Skeletal muscle tissue (tissue), 4 donors: ENCODE data around the gene SGIP1. TPM values are rescaled to one million over a fixed set of nuclear protein-coding genes. Genes with fewer than 3 reads are reported as not detected.

Experiments
- H3K27ac ChIP-seq: one replicate; pipeline ENCODE4 v1.7.0; 2013; ENCODE audit warnings: mild to moderate bottlenecking, low read depth, low read length, inconsistent platforms
- H3K27me3 ChIP-seq, 3 donors: one replicate each; pipeline ENCODE4 v1.7.0; 2013; ENCODE audit warnings: low read length in 3 of 3; ENCODE audit not compliant: control insufficient read depth in 3 of 3, insufficient read depth in 3 of 3
- H3K36me3 ChIP-seq, 3 donors: one replicate each; pipeline ENCODE4 v1.7.0; 2013; ENCODE audit warnings: low read length in 3 of 3; ENCODE audit not compliant: control insufficient read depth in 3 of 3, insufficient read depth in 3 of 3
- H3K4me1 ChIP-seq, 3 donors: one replicate each; pipeline ENCODE4 v1.7.0; 2013; ENCODE audit warnings: low read length in 3 of 3, mild to moderate bottlenecking in 3 of 3; ENCODE audit not compliant: control insufficient read depth in 3 of 3, insufficient read depth in 3 of 3
- H3K4me3 ChIP-seq, 3 donors: one replicate each; pipeline ENCODE4 v1.7.0; 2013; ENCODE audit warnings: low read length in 3 of 3
- H3K9ac ChIP-seq, 3 donors: one replicate each; pipeline ENCODE4 v1.7.0; 2013; ENCODE audit warnings: low read length in 3 of 3, mild to moderate bottlenecking in 3 of 3, moderate library complexity in 2 of 3, low read depth in 1 of 3
- H3K9me3 ChIP-seq, 3 donors: one replicate each; pipeline ENCODE4 v1.7.0; 2013; ENCODE audit warnings: low read length in 3 of 3; ENCODE audit not compliant: control insufficient read depth in 3 of 3
- total RNA-seq: library from RNA; depleted of rRNA; stranded (reverse); fragments of >200 nt; gene quantifications from one replicate; pipeline ENCODE4 v1.2.3, GENCODE V29; 2014
- donor health status: Osteomylitis.

SGIP1 gene
- total RNA-seq, 1 donor from 2014 or later = 0.52 TPM

GRCh38 chr1:66764994-66765578 lies 231.1 kb downstream of the SGIP1 start:
- no peak overlapping the region for H3K9ac ChIP-seq
- H3K4me3 ChIP-seq = no peak overlapping the region
- H3K36me3 ChIP-seq = no peaks in the 10 kb centered on the region
- no peaks in the 10 kb centered on the region for H3K9me3 ChIP-seq
- no peaks in the 10 kb centered on the region for H3K4me1 ChIP-seq
- no peaks in the 10 kb centered on the region for H3K27me3 ChIP-seq
- H3K27ac ChIP-seq = no peak overlapping the region

- Histone ChIP-seq H3K4me3 (no peak overlapping the region), H3K9me3 (no peaks in the 10 kb centered on the region), H3K27me3 (no peaks in the 10 kb centered on the region), H3K27ac (no peak overlapping the region), H3K36me3 (no peaks in the 10 kb centered on the region), H3K9ac (no peak overlapping the region), H3K4me1 (no peaks in the 10 kb centered on the region)
Measured at GRCh38 chr1:66767626-66768025, 233.7 kb downstream of the SGIP1 start.

GRCh38 chr1:66768965-66769364 lies 235.0 kb downstream of the SGIP1 start:
- H3K27ac ChIP-seq = no peak overlapping the region
- H3K9me3 ChIP-seq = no peaks in the 10 kb centered on the region
- no peaks in the 10 kb centered on the region for H3K4me1 ChIP-seq
- H3K9ac ChIP-seq = no peak overlapping the region
- no peaks in the 10 kb centered on the region for H3K36me3 ChIP-seq
- H3K4me3 ChIP-seq = no peak overlapping the region
- no peaks in the 10 kb centered on the region for H3K27me3 ChIP-seq

- Histone ChIP-seq H3K27ac (no peak overlapping the region), H3K4me1 (no peaks in the 10 kb centered on the region), H3K9me3 (no peaks in the 10 kb centered on the region), H3K27me3 (no peaks in the 10 kb centered on the region), H3K9ac (no peak overlapping the region), H3K36me3 (no peaks in the 10 kb centered on the region), H3K4me3 (no peak overlapping the region)
Measured at GRCh38 chr1:66769512-66770229, 235.7 kb downstream of the SGIP1 start.

GRCh38 chr1:66770240-66770639 lies 236.3 kb downstream of the SGIP1 start:
- no peak overlapping the region for H3K9ac ChIP-seq
- no peaks in the 10 kb centered on the region for H3K4me1 ChIP-seq
- no peak overlapping the region for H3K4me3 ChIP-seq
- H3K27me3 ChIP-seq = no peaks in the 10 kb centered on the region
- no peaks in the 10 kb centered on the region for H3K36me3 ChIP-seq
- no peaks in the 10 kb centered on the region for H3K9me3 ChIP-seq
- H3K27ac ChIP-seq = no peak overlapping the region

GRCh38 chr1:66770694-66771093 lies 236.7 kb downstream of the SGIP1 start:
- Histone ChIP-seq H3K9ac (no peak overlapping the region), H3K27ac (no peak overlapping the region), H3K4me3 (no peak overlapping the region), H3K9me3 (no peaks in the 10 kb centered on the region), H3K36me3 (no peaks in the 10 kb centered on the region), H3K4me1 (no peaks in the 10 kb centered on the region), H3K27me3 (no peaks in the 10 kb centered on the region)

- Histone ChIP-seq H3K9me3 (no peaks in the 10 kb centered on the region), H3K36me3 (no peaks in the 10 kb centered on the region), H3K4me1 (no peaks in the 10 kb centered on the region), H3K27ac (no peak overlapping the region), H3K27me3 (no peaks in the 10 kb centered on the region), H3K4me3 (no peak overlapping the region), H3K9ac (no peak overlapping the region)
Measured at GRCh38 chr1:66773227-66773626, 239.3 kb downstream of the SGIP1 start.

GRCh38 chr1:66774438-66774837 lies 240.5 kb downstream of the SGIP1 start:
- H3K4me3 ChIP-seq = no peak overlapping the region
- H3K36me3 ChIP-seq = no peaks in the 10 kb centered on the region
- no peak overlapping the region for H3K9ac ChIP-seq
- H3K27me3 ChIP-seq = no peaks in the 10 kb centered on the region
- H3K27ac ChIP-seq = no peak overlapping the region
- H3K4me1 ChIP-seq = no peaks in the 10 kb centered on the region
- no peaks in the 10 kb centered on the region for H3K9me3 ChIP-seq

- Histone ChIP-seq H3K27ac (no peak overlapping the region), H3K36me3 (no peaks in the 10 kb centered on the region), H3K4me1 (no peaks in the 10 kb centered on the region), H3K9me3 (no peaks in the 10 kb centered on the region), H3K9ac (no peak overlapping the region), H3K4me3 (no peak overlapping the region), H3K27me3 (no peaks in the 10 kb centered on the region)
Measured at GRCh38 chr1:66775646-66776045, 241.7 kb downstream of the SGIP1 start.

- H3K9me3 ChIP-seq = no peaks in the 10 kb centered on the region
- H3K4me1 ChIP-seq = no peaks in the 10 kb centered on the region
- H3K4me3 ChIP-seq = no peak overlapping the region
- no peak overlapping the region for H3K27ac ChIP-seq
- H3K9ac ChIP-seq = no peak overlapping the region
- no peaks in the 10 kb centered on the region for H3K27me3 ChIP-seq
- no peaks in the 10 kb centered on the region for H3K36me3 ChIP-seq
Measured at GRCh38 chr1:66777831-66778230, 243.9 kb downstream of the SGIP1 start.
